HCEC 1CT (cell line): ENCODE measurements around the gene LIN9.
"Not testable (repeated sequence)": the region's sequence is repeated elsewhere in the genome, so short reads cannot be mapped to it uniquely, and the experiment has no call there.

ENCODE experiments used
- DNase-seq: peaks from one replicate; pipeline ENCODE4 v3.0.0-alpha.2; 2017

LIN9 gene

GRCh38 chr1:226272233-226272902 lies 36.6 kb downstream of the LIN9 start:
- not testable (repeated sequence) for DNase-seq

GRCh38 chr1:226268421-226269124 lies 40.4 kb downstream of the LIN9 start:
- DNase-seq: peak; percentile 57

GRCh38 chr1:226261818-226262217 lies 47.1 kb downstream of the LIN9 start:
- DNase-seq: no peak

GRCh38 chr1:226255380-226255779 lies 53.6 kb downstream of the LIN9 start:
- no peak for DNase-seq

- no peak for DNase-seq
Observed at GRCh38 chr1:226253933-226254332, 55.0 kb downstream of the LIN9 start.

- DNase-seq: not testable (repeated sequence)
Observed at GRCh38 chr1:226252841-226253240, 56.1 kb downstream of the LIN9 start.

- DNase-seq: no peak
Observed at GRCh38 chr1:226250511-226250910, 58.5 kb downstream of the LIN9 start.

GRCh38 chr1:226248796-226249195 lies 60.2 kb downstream of the LIN9 start:
- no peak for DNase-seq

- DNase-seq: no peak
Observed at GRCh38 chr1:226248091-226248490, 60.9 kb downstream of the LIN9 start.

GRCh38 chr1:226239421-226239820 lies 69.5 kb downstream of the LIN9 start:
- no peak for DNase-seq

GRCh38 chr1:226236826-226237225 lies 72.1 kb downstream of the LIN9 start:
- DNase-seq: no peak

- DNase-seq: no peak
Observed at GRCh38 chr1:226233806-226234205, 75.2 kb downstream of the LIN9 start.

- DNase-seq: no peak
Observed at GRCh38 chr1:226233293-226233692, 75.7 kb downstream of the LIN9 start.

GRCh38 chr1:226226601-226227000 lies 82.4 kb downstream of the LIN9 start:
- DNase-seq: no peak

- DNase-seq: no peak
Observed at GRCh38 chr1:226223786-226224244, 85.1 kb downstream of the LIN9 start.

GRCh38 chr1:226223157-226223785 lies 85.7 kb downstream of the LIN9 start, which contains the start of gene MIXL1:
MIXL1 (plus strand) TSS chr1:226223664; CDS start chr1:226223682, 18 bp downstream.
- DNase-seq: no peak

- DNase-seq: no peak
Observed at GRCh38 chr1:226222686-226223085, 86.3 kb downstream of the LIN9 start.

- no peak for DNase-seq
Observed at GRCh38 chr1:226220473-226221189, 88.3 kb downstream of the LIN9 start.

- no peak for DNase-seq
Observed at GRCh38 chr1:226217273-226217672, 91.7 kb downstream of the LIN9 start.

- DNase-seq: no peak
Observed at GRCh38 chr1:226216056-226216455, 92.9 kb downstream of the LIN9 start.

- DNase-seq: no peak
Observed at GRCh38 chr1:226215239-226215638, 93.7 kb downstream of the LIN9 start.

- DNase-seq: no peak
Observed at GRCh38 chr1:226212545-226212944, 96.4 kb downstream of the LIN9 start.

- DNase-seq: no peak
Observed at GRCh38 chr1:226211181-226211821, 97.7 kb downstream of the LIN9 start.
